Activated gamma-delta T cell treated with Interleukin-2 at 50 U/mL for 16 hours (primary cell): ENCODE results near the gene ITPA.
"Not testable (repeated sequence)": the region's sequence is repeated elsewhere in the genome, so short reads cannot be mapped to it uniquely, and the experiment has no call there.

Experiments used
- DNase-seq: peaks from one replicate; pipeline ENCODE4 v3.0.0-alpha.2; 2020

The ITPA gene

DNA sequence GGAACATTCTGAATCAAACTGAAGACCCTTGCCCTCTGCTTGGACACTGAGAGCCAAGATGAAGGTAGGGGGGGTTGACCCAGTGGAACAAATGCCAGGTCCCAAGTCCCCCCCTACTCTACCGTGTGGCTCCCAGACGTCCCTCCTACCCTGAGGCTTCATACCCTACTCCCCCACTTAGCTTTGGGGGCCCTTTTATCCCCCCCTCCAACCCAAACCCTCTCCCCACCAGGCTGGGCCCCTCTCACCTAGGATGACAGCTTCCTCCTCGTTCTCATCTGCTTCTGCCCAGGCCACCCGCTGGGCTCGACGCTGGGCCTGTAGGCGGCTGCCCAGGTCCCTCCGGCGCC lies 6.4 kb upstream of the ITPA start:
- DNase-seq: no peak

DNA sequence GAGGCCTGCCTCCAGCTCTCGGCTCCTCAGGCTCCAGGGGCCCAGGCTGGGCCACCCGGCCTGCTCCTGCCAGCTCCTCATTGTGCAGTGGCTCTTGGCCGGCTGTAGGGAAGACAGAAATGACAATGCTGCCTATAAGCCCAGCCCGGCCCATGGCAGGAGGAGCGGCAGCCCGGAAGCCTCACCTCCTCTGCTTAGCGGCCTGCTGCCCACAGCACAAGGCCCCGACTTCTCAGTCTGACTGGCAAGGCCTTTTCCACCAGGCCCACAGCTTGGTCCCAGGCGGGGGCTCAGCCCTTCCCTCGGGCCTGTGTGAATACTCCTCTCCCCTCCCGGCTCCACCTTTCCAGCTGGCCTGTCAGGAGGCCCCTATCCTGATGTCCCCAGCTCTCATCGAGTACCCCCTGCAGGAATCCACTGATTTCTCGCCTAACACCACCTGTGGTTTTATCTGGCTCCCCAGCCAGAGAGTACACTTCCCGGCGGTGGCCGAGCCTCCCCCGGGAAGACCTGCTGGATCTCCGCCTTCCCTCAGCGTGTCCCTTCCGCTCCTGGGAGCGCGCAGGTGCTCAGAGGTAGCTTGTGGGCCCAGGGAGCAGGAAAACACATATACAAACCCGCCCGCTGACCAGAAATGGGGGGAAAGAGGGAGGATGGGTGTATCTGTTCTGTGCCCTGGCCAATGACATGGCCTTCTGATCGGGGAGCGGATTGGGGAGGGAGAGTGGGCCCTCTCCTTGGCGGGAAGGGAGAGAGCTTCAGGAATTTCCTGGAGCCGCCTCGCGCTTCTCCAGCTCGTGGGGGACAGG lies 5.8 kb upstream of the ITPA start:
- DNase-seq: no peak

DNA sequence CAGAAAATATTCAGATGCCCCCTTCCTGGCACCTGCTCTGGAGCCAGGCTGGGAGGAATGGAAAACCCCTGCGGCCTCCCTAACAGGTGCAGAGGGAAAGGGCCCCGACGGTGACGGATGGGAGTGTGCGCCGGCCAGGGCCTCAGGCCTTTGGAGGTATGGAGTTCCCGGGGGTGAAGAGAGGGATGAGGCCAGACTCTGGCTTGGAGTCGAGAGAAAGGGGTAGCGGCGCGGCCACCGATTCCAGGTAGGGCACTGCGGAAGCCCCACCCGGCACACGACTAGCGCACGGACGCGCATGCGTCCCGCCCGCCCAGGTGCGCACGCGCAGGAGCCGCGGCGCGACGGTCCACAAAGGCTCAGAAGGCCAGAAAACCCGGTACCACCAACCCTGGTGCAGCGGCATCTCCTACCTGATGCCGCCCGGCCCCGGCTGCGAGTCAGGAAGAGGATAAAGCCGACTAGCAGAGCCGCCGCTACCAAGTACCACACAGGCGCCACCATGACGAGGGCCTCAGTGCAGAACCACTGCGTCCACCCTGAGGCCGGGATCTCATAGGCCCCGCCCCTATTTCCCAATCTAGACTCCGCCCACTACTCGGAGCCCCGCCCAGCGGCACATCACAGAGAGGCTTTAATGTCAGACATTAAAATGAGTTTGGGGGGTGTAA lies 5.0 kb upstream of the ITPA start, which contains the start of gene DDRGK1:
Gene DDRGK1, minus strand, starts transcription at position 559 of the 671 bp plus-strand sequence. Its CDS starts 55 bp downstream, at position 504.
- peak; percentile 88 for DNase-seq

DNA sequence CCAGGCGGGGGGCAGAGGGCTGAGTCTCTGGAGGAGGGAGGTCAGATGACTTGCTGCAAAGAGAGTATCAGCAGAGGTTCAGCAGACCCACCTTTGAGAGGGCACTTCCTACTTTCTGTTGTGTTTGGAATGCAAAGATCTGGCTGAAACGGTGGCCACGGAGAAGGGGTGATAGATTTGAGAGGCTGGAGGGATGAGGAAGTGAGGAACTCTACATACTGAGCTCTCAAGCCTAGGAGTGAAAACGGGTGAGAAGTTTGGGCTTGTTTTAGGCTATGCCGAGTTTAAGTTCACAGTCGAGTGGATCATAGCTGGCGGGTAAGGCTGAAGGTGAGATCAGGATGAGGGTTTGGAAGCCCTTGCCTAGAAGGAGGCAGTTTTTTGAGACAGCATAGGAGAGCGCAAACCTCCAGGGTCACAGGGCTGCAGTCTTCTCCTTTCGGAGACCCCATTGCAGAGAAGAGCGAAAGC lies 477 bp upstream of the ITPA start:
- no peak for DNase-seq

DNA sequence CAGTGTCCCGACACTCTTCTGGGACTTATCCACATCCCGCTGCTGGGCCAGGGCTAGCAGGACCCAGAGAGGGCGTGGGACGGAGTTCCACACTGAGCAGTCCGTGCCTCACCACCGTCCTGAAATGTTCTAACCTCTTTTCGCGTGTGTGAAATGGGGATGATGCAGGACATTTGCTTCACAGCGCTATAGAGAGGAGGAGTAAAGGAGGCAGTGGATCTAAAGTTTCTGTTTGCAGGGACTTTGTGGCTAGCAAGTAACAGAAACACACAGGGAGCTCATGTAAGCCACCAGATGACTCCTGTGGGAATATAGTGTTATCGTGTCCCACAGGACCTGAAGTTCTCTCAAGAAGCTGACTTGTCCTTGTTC lies 634 bp downstream of the ITPA start:
- DNase-seq: no peak

DNA sequence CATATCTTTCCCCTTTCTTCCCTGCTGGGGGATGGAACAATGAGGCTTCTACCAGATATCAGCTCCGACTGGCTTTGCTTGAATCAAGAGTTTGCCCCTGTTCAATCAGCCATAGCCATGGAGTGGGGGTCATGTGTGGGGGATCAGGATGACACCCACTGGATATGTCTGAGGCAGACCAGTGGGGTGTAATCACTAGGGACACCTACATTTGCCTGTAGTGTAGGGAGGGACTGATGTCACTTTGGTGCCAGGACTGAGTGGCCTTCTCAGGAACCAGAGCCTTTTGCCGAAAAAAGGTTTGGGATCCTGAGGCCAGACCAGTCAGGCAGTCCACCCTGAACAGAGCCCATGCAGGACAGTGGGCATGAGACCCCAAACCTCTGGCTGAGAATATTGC lies 1.0 kb downstream of the ITPA start:
- DNase-seq: no peak

DNA sequence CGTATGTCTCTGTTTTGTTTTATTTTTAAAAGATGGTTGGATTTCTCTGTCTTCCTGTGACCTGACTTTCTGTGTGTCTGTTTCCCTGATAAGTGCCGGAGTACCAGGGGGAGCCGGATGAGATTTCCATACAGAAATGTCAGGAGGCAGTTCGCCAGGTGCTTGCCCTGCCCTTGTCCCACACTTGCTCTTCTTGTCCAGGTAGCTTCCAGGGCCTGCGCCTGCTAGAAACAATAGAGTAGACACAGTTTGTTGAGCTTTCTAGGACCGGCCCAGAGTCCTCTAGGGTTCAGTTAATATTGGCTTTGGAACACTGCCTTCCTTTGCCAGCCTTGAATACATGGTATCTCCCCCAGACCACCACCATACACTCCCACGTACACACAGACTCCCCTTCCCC lies 3.9 kb downstream of the ITPA start:
- no peak for DNase-seq

DNA sequence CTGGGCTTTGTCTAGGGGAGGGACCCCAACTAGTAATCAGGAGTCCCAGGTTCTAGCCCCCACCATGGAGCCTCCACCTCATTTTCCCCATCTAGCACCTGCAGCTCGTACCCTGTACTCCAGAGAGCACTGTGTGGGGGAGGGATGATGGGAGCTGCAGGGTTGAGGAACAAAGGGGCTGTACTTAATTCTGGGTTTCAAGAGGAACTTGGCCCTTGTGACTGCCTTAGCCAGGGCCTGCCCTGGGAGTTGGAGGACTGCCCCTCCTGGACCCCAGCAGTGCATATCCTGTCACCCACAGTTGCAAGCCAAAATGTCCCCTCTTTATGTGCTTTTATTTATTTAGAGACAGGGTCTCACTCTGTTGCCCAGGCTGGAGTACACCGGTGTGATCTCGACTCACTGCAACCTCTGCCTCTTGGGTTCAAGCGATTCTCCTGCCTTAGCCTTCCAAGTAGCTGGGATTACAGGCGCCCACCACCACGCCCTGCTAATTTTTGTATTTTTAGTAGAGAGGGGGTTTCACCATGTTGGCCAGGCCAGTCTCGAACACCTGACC lies 6.1 kb downstream of the ITPA start:
- DNase-seq: not testable (repeated sequence)

DNA sequence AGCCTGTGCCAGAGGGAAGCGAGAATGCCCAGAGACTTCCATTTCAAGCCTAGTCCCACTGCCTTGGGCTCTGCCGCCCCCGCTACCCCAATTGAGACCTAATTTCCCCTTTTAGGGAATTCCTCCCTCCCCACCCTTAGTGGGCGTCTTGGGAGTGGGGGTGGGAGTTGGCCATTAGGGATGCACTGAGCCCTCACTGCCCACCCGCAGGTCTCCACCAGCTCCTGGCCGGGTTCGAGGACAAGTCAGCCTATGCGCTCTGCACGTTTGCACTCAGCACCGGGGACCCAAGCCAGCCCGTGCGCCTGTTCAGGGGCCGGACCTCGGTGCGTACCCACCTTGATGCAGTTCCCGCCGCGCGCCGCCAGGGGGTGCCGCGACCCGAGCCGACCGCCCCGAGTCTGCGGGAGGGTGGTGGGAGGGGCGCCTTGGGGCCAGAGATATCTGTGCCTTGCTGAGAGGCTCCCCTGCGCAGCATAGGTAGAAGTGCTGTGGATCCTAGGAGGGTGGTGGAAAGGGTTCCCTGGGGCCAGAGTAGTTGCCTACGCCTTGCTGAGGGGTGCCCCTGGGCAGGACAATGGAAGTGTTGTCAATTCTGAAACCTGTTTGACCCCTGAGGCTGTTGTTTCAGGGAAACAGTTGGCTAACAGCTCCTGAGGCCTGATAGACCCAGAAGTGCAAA lies 9.2 kb downstream of the ITPA start:
- peak; percentile 76 for DNase-seq

DNA sequence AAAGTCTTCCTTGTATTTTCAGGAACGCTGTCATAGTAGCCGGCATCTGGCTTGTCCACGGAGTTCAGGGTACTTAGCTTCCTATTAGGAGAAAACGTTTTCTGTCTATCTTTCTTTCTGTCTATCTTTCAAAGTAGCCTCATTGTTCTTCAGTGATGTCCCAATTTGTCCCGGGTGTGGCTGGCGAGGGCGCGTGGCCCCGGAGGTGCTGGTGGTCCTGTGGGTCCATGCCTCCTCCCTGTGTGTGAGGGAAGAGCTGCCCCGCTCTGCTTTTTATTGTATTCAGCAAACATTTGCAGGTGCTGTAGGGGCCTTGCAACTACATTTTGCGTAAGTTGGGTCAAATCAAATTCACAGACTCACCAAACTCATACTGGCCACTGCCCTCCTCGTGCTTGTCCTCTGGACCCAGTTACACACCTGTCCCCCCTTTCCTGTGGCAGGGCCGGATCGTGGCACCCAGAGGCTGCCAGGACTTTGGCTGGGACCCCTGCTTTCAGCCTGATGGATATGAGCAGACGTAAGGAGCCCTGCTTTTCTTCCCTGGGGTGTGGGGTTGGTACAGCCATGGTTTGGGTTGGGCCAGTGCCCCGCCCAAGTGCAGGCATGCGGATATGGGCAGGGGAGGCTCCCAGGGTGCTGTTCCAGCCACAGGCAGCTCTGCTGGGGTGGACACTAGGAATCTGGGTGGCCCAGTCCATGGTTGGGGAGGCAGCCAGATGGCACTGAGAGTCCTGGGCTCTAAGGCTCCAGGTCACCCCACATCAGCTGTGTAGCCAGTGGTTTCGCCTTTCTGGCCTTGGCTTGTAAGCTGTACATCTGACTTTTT lies 12.3 kb downstream of the ITPA start:
- no peak for DNase-seq

DNA sequence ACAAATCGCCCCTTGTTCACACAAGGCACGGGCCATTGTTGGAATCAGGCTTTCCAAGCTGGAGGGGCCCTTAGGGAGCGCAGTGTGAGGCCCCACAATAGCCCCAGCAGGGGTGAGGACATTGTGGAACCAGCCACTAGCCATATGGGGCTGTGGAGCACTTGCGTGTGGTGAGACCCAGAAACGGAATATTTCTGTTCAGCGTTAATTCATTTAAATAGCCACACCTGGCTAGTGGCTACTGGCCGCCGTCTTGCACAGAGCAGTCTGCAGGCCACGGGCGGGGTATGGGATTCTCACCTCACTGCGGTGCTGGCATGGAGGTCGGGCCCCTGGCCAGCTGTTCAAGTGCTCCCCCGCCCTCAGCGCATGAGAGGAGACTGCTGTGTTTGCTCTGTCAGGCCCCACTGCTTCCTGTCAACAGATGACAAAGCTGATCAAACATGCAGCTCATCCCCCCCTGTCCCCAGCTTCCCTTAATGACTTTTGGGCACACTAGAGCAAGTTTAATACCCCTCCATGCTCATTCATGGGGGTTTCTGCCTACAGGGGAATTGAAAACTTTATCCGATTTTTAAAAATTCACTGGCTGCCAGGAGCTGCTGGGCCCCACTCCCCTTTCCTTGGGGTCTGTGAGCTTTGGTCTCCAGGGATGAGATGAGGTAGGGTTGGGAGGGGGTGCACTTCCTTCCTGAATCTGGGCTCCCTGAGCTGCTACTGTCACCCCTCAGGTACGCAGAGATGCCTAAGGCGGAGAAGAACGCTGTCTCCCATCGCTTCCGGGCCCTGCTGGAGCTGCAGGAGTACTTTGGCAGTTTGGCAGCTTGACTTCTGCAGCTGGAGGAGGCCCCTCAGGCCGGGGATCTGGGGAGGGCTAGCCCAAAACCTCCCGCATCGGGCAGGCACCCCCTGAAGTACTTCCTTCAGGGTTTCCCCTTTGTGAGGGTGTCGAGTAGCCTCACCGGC lies 13.6 kb downstream of the ITPA start:
- DNase-seq: peak; percentile 53

DNA sequence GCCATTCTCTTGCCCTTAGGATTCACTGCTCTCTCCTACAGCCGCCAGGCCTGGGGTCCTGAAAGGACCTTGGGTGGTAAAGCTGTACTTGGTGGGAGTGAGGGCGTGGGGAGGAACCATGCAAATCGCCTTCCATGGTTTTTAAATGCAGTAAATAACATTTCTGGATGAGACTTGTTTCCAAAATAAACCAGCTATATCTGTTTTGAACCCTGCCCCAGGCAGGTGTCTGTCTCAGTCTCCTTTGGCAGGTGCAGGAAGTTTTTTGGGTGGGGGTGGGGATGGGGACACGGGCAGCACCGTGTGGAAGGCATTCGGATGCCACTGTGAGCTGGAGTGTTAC lies 14.3 kb downstream of the ITPA start:
- DNase-seq: no peak

DNA sequence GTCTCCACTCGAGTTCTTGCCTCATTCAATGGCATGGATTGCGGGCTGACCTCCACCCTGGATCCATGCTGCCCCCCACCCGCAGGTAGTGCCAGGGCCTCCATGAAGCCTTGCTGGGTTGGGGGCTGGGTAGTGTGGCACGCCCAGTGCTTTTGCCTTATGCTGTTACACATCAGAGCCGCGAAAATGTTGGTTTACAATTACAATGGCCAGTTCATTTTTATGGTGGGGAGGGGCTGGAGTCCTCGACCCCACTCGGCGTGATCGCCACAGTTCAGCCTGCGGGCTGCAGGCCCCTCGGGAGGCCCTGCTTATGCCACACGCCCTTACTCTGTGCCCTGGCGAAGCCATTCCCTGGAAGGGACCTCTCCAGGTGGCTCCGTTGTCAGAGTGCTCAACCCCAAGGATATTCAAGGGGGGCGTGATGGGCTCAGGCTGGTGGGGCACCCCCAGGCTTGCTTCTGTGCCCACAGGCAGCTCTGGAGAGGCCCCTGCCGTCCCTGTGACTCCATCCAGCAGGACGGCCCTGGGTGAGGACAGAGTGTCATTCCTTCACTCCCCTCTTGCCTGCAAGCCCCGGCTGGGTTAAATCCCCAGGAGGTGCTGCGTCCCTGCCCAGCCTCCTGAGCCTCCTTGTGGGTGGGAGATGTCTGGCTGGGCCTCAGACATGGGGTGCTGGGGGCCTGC lies 14.8 kb downstream of the ITPA start:
- DNase-seq: no peak

DNA sequence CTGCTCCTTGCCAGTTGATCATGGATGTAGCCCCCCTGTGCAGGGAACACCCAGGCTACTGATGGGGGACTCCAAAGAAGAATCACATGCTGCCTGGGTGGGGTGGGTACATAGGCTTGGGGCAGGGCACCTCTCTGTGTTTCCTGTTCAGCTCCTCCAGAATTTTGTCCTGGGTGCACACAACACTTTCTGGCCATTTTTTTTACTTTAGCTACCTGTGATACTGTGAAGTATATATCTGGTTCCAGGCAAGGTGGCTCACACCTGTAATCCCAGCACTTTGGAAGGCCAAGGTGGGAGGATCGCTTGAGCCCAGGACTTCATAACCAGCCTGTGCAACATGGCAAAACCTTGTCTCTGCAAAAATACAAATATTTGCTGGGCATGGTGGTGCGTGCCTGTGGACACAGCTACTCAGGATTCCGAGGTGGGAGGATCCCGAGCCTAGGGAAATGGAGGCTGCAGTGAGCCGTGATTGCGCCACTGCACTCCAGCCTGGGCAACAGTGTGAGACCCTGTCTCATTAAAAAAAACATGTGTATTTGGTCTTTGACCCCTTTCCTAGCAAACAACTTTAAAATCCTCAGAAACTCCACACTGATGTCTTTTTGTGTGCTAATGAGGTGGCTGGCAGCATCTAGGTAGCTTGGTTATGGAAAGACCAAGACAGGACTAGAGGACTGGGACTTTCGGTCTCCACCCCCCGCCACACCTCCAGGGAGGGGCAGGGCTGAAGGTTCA lies 15.6 kb downstream of the ITPA start:
- DNase-seq: no peak

DNA sequence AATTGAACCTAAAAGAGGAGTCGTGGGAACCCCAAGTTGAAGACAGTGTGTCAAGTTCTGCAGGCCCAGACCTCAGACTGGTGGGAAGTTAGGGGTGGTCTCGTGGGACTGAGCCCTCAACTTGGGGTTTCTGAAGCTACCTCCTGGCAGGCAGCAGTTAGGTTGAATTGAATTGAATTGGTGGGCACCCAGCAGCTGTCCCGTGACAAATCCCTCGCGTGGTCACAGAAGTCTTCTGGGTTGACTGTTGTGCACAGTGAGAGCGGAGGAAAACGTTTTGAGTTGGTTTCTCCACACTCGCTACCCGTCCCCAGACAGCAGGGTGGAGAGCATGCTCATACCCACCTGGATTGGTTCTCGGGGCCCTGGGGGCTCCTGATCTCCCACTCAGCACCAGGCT lies 16.8 kb downstream of the ITPA start:
- no peak for DNase-seq

DNA sequence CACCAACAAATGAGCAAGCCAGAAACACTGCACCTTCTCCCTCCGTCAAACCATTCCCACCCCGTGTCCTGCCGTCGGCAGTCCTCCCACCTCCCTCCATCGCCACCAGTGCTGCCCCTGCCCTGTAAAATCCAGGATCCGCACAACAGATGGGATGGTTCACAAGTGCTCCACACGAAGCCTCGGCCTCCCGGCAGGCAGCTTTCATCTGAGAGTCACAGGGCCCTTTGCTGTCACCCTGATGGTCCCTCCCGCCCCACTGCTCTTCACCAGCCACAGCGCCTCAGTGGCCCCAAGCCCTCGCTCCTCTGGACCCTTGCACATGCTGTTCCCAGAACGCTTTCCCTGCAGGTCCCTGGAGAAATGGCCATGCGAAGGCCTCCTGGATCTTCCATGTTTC lies 17.6 kb downstream of the ITPA start:
- DNase-seq: no peak

DNA sequence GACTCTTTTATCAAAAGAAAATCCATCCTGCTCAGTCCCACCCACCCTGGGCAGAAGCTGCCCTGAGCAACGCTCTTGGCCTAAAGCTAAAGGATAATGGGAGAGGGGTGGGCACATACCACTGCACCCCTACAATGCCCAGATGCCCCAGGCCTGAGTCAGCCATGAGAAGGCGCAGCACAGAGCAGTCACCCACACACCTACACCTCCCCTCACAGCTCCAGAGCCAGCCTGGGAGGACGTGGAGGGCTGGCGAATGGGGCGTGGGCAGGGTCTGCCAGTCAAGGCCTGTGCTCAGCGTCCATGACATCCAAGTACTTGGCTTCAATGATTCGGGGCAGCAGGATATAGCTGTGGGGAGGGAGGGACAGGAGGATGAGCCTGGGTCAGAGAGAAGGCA lies 18.2 kb downstream of the ITPA start:
- DNase-seq: no peak

DNA sequence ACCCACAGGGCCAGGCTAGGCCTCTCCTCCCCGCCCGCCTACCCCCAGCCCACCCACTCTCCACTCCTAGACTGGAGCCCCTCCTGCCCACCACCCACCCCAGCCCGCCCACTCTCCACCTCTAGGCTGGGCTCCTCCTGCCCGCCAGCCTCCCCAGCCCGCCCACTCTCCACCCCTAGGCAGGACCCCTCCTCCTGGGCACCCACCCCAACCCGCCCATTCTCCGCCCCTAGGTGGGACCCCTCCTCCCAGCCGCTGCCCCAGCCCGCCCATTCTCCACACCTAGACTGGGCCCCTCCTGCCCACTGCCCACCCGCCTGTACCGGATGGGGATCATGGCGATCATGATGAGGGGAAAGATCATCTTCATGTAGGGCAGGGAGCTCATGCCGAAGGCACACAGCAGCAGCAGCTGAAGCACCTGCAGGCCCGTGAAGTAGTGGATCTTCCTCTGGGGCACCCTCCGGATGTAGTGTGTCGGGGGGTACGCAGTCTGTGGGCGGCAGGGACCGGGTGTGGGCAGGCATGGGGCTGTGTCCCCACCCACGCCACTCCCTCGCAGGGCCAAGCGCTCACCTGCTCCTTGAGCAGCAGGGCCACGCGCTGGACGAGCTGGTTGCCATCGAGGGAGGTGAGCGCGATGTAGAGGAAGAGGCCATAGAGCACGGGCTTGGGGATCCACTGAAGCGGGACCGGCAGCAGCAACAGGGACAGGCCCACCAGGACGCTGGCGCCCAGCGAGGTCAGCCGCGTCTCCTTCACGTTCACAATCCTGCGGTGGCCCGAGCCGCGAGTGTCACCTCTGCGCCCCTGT lies 18.8 kb downstream of the ITPA start:
- DNase-seq: no peak

DNA sequence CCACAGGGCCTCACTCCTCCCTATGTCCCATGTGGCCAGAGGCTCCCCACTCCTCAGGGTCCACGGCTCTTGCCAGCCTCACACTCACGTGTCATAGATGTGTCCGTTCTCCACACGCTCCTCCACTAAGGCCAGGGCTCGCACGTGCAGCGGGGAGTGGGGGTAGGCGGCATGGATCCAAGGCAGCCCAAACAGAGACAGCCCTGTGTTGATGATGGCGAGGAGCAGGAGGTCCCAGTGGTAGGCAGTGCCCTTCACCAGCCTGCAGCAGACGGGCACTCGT lies 19.4 kb downstream of the ITPA start:
- DNase-seq: no peak

DNA sequence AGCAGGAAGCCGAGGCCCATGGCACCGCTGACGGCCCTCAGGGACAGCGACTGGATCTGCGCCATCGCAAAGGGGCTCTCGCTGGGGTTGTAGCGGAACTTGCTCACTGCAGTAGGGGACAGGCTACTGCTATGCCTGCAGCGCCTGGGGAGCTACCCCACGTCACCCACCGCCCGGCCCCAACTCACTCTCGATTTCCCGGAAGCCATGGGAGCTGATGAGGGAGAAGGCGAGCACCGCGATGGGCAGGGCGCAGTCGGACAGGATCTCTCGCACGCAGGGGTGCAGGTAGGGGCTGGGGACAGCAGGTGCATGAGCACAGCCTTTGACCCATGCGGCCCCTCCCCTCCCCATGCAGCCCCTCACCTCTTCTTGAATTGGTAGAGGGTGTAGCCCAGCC lies 19.9 kb downstream of the ITPA start:
- no peak for DNase-seq
